ENCODE results near the gene UBASH3A. TPM values are rescaled to one million over a fixed set of nuclear protein-coding genes. Genes with fewer than 3 reads are reported as not detected.

UBASH3A gene
- polyA plus RNA-seq, 3 donors, result not detected

DNA sequence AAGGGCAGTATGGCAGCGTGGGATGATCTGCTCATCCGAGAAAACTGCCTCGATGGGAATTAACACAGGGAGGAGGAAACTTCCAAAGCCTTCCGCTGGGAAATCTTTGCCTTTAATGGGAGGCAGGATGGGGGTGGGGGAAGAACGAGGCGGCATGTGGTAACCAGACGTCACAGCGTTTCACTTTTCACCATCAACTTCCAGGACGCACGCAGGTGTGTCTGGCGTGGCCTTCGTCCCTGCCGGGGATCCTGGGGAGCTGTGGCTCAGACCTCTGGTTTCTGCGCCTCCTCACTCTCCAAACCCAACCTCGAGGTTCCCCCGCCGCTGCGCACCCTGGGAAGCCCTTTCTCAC, 92.0 kb downstream of the UBASH3A start:
- no peaks in the 10 kb centered on the region for H3K79me2 ChIP-seq (ENCODE audit: insufficient read depth, low read length)
- H3K9me3 ChIP-seq (replicated peaks in 1 of 2; ENCODE audit: control insufficient read depth in 1 of 2, insufficient read depth in 1 of 2, low read length in 2 of 2), result no peaks in the 10 kb centered on the region
- peak overlapping the region; percentile 95 for H3K4me2 ChIP-seq (replicated peaks; ENCODE audit: extremely low read depth, low read length, poor library complexity, severe bottlenecking)
- peaks cover 2 to 5% (median 5%) of the 10 kb centered on the region in 3 donors for H3K27me3 Mint-ChIP-seq (ENCODE audit: low read depth in 3 of 3)
- peak overlapping the region; percentile 89 to 99 for H3K4me3 Mint-ChIP-seq
- H3K4me1 ChIP-seq (ENCODE audit: control insufficient read depth in 1 of 2, insufficient read depth in 2 of 2, low read length in 2 of 2), result peaks cover 13 to 17% of the 10 kb centered on the region in 2 donors
- no peak for DNase-seq
- peaks cover 0 to 3% of the 10 kb centered on the region in 2 donors for H3K27me3 ChIP-seq (ENCODE audit: control insufficient read depth in 2 of 2, insufficient read depth in 2 of 2, low read length in 2 of 2)
- no peaks in the 10 kb centered on the region for H4K20me1 ChIP-seq (ENCODE audit: insufficient read depth, low read length)
- no peaks in the 10 kb centered on the region for H3K9me3 Mint-ChIP-seq
- H3K27ac Mint-ChIP-seq, result peak overlapping the region in 5 of 7 donors; percentile 84 to 91 (median 88)
- 8% methylated on average over 14 of the region's 18 CpGs for WGBS (ENCODE audit: insufficient coverage)
- H3K27ac ChIP-seq (ENCODE audit: low read depth in 1 of 2, low read length in 2 of 2), result no peak overlapping the region
- intact Hi-C loops (cut with micrococcal nuclease), result loop anchor here in 1 of 2 donors (5.0 kb wide), 1 partner anchor 37 kb away; no protein-coding TSS in a partner anchor
- no peak overlapping the region for H3K9ac ChIP-seq (ENCODE audit: insufficient read depth, low read length, poor library complexity, severe bottlenecking)
- H3K4me3 ChIP-seq (replicated peaks in 1 of 3; ENCODE audit: low read depth in 2 of 3, low read length in 3 of 3), result peak overlapping the region; percentile 46 to 83 (median 50)
- peaks cover 18% of the 10 kb centered on the region for H3K4me1 Mint-ChIP-seq
- H3K36me3 ChIP-seq (replicated peaks in 1 of 2; ENCODE audit: control insufficient read depth in 1 of 2, insufficient read depth in 2 of 2, low read length in 2 of 2), result no peaks in the 10 kb centered on the region
- TF ChIP-seq, protein P1, sequence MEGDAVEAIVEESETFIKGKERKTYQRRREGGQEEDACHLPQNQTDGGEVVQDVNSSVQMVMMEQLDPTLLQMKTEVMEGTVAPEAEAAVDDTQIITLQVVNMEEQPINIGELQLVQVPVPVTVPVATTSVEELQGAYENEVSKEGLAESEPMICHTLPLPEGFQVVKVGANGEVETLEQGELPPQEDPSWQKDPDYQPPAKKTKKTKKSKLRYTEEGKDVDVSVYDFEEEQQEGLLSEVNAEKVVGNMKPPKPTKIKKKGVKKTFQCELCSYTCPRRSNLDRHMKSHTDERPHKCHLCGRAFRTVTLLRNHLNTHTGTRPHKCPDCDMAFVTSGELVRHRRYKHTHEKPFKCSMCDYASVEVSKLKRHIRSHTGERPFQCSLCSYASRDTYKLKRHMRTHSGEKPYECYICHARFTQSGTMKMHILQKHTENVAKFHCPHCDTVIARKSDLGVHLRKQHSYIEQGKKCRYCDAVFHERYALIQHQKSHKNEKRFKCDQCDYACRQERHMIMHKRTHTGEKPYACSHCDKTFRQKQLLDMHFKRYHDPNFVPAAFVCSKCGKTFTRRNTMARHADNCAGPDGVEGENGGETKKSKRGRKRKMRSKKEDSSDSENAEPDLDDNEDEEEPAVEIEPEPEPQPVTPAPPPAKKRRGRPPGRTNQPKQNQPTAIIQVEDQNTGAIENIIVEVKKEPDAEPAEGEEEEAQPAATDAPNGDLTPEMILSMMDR (IDR thresholded peaks at IDR 0.05), result no peak
- H3K36me3 Mint-ChIP-seq, result no peaks in the 10 kb centered on the region
- H2AFZ ChIP-seq (ENCODE audit: insufficient read depth, low read depth, low read length, poor library complexity, severe bottlenecking), result peak overlapping the region; percentile 89

- H3K4me3 ChIP-seq (replicated peaks in 1 of 3; ENCODE audit: low read depth in 2 of 3, low read length in 3 of 3), result peak within 1 kb of the TSS; percentile 50 to 83 (median 74)
- peak within 1 kb of the TSS; percentile 84 to 94 (median 90) for H3K27ac Mint-ChIP-seq
- H3K4me3 Mint-ChIP-seq, result peak within 1 kb of the TSS; percentile 89 to 99
- peak; percentile 99 for DNase-seq
- no peaks in the 10 kb centered on the region for H3K36me3 ChIP-seq (replicated peaks in 1 of 2; ENCODE audit: control insufficient read depth in 1 of 2, insufficient read depth in 2 of 2, low read length in 2 of 2)
- WGBS (ENCODE audit: insufficient coverage), result under 1% methylated on average over 57 of the region's 58 CpGs
- no peaks in the 10 kb centered on the region for H3K36me3 Mint-ChIP-seq
- no peaks in the 10 kb centered on the region for H3K9me3 ChIP-seq (replicated peaks in 1 of 2; ENCODE audit: control insufficient read depth in 1 of 2, insufficient read depth in 1 of 2, low read length in 2 of 2)
- peak within 1 kb of the TSS; percentile 95 for H3K4me2 ChIP-seq (replicated peaks; ENCODE audit: extremely low read depth, low read length, poor library complexity, severe bottlenecking)
- H3K27me3 Mint-ChIP-seq (ENCODE audit: low read depth in 3 of 3), result peaks cover 2 to 5% (median 5%) of the 10 kb centered on the region in 3 donors
- H3K9me3 Mint-ChIP-seq, result no peaks in the 10 kb centered on the region
- H3K4me1 Mint-ChIP-seq, result peaks cover 18% of the 10 kb centered on the region
- H3K27ac ChIP-seq (ENCODE audit: low read depth in 1 of 2, low read length in 2 of 2), result peak within 1 kb of the TSS; percentile 20 to 79
- H2AFZ ChIP-seq (ENCODE audit: insufficient read depth, low read depth, low read length, poor library complexity, severe bottlenecking), result peak within 1 kb of the TSS; percentile 94
- intact Hi-C loops (cut with micrococcal nuclease), result loop anchor here in 1 of 2 donors (5.0 kb wide), 1 partner anchor 36 kb away; no protein-coding TSS in a partner anchor
- H3K27me3 ChIP-seq (ENCODE audit: control insufficient read depth in 2 of 2, insufficient read depth in 2 of 2, low read length in 2 of 2), result peaks cover 0 to 3% of the 10 kb centered on the region in 2 donors
- peak within 1 kb of the TSS; percentile 68 for H3K9ac ChIP-seq (ENCODE audit: insufficient read depth, low read length, poor library complexity, severe bottlenecking)
- no peaks in the 10 kb centered on the region for H4K20me1 ChIP-seq (ENCODE audit: insufficient read depth, low read length)
- TF ChIP-seq, protein P1 (IDR thresholded peaks at IDR 0.05), result no peak
- peaks cover 13 to 17% of the 10 kb centered on the region in 2 donors for H3K4me1 ChIP-seq (ENCODE audit: control insufficient read depth in 1 of 2, insufficient read depth in 2 of 2, low read length in 2 of 2)
- no peaks in the 10 kb centered on the region for H3K79me2 ChIP-seq (ENCODE audit: insufficient read depth, low read length)
These were observed 92.6 kb downstream of the UBASH3A start, which contains the start of gene RSPH1 for GRCh38 chr21:42496120-42496838. Gene RSPH1, minus strand, starts transcription at chr21:42496224. Its CDS starts 38 bp downstream, at chr21:42496186.
